Ovary (tissue), 9 donors: ENCODE data around the gene RASA3. TPM values are rescaled to one million over a fixed set of nuclear protein-coding genes. Genes with fewer than 3 reads are reported as not detected.

ENCODE experiments used
- DNase-seq, 5 donors: peaks; one replicate each; pipeline ENCODE4 v3.0.0-alpha.2; 2019 to 2020
- H3K27ac ChIP-seq, 2 donors: fragments of 200-600 bp; one replicate each; pipeline versions ENCODE4 v1.5.1 to v1.8.0; 2019 to 2022
- H3K27me3 ChIP-seq: fragments of 200-600 bp; one replicate; pipeline ENCODE4 v1.8.0; 2022
- H3K36me3 ChIP-seq: fragments of 200-600 bp; sonication (generic); one replicate; pipeline ENCODE4 v1.5.1; 2019
- H3K4me1 ChIP-seq: one replicate; pipeline ENCODE4 v1.8.1; 2013; ENCODE audit warnings: mild to moderate bottlenecking, moderate library complexity; ENCODE audit not compliant: insufficient read depth
- H3K4me3 ChIP-seq: fragments of 200-600 bp; sonication (generic); one replicate; pipeline ENCODE4 v1.5.1; 2017
- H3K9me3 ChIP-seq, 2 donors: fragments of 200-600 bp in 1 of 2; sonication (generic) in 1 of 2; one replicate each; pipeline versions ENCODE4 v1.5.1 to v1.8.1; 2013 to 2019; ENCODE audit warnings: mild to moderate bottlenecking in 1 of 2, moderate library complexity in 1 of 2
- CTCF ChIP-seq, 3 donors: fragments of 450-650 bp in 2 of 3; fragments of 200-600 bp in 1 of 3; IDR thresholded peaks; one replicate each; pipeline versions ENCODE4 v1.5.1 to v1.8.0; 2016 to 2022; ENCODE audit warnings: antibody characterized with exemption in 3 of 3, mild to moderate bottlenecking in 1 of 3
- EP300 ChIP-seq: sonication (generic); formaldehyde crosslinking; IDR thresholded peaks from one replicate; pipeline ENCODE4 v1.6.1; 2017; ENCODE audit warnings: antibody characterized with exemption
- POLR2A ChIP-seq: fragments of 450-650 bp; IDR thresholded peaks from one replicate; pipeline ENCODE4 v1.6.1; 2017; ENCODE audit warnings: antibody characterized with exemption, mild to moderate bottlenecking, moderate library complexity
- WGBS, 3 donors: extraction: QIAGEN DNeasy Blood & Tissue Kit in 1 of 3; methylation state at CpG; one replicate each; pipeline versions ENCODE4 v1.1.5 to v1.1.7; 2013 to 2017; 5-methylcytosine and 5-hydroxymethylcytosine counted together
- intact Hi-C, 4 donors: fragments of 100-400 bp; cut with DNase I; formaldehyde crosslinking; loops; one replicate each; pipeline versions ENCODE4 v1.11.0 to v1.15.1; 2022 to 2023
- polyA plus RNA-seq, 2 donors: library from polyadenylated mRNA; stranded (reverse); fragments of 200-250 nt in 1 of 2; fragments of 350-450 nt in 1 of 2; fragmentation: Illumina TruSeq in 1 of 2; extraction: RNeasy Lipid Tissue Mini Kit (QIAGEN cat#74804) in 1 of 2; gene quantifications; one replicate each; pipeline ENCODE4 v1.2.3, GENCODE V29; 2013 to 2014
- total RNA-seq, 7 donors: library from RNA; depleted of rRNA in 2 of 7; stranded (reverse); fragments of >200 nt in 2 of 7; fragmentation: NEBNext Ultra II Directional in 3 of 7; extraction: Animal tissue kit (Norgen Biotek cat#: 25700) in 3 of 7; gene quantifications; one replicate each; pipeline versions ENCODE4 v1.1.0 to v1.2.4, GENCODE V29; 2016 to 2023
- donor health status: DM: no; HTN: no; CAD: no; lungs with moderate emphysema.
- donor health status: DM: no; HTN: no; CAD: no.
- donor health status: Bipolar disorder and iron deficiency.
- donor health status: DM: yes; HTN: yes; CAD: no.
- donor health status: DM: no; HTN: no; CAD: no.
- donor health status: DM: yes; HTN: yes; CAD: no.

RASA3 gene
- total and polyA plus RNA-seq, 9 donors, result 5.4 to 16.9 (median 9.4) TPM

GRCh38 chr13:114034481-114034891 lies 97.9 kb downstream of the RASA3 start:
- TF ChIP-seq EP300 (no peak), POLR2A (no peak), CTCF (IDR thresholded peaks at IDR 0.05) (no peak)
- intact Hi-C loops, result loop anchor here in 1 of 4 donors (5.0 kb wide), 1 partner anchor 68 kb away; no protein-coding TSS in a partner anchor
- 16 to 30% (median 21%) methylated on average over 9 of the region's 9 CpGs for WGBS, 3 donors
- Histone ChIP-seq H3K4me3 (peak overlapping the region; percentile 23), H3K27me3 (no peaks in the 10 kb centered on the region), H3K9me3 (no peaks in the 10 kb centered on the region), H3K27ac (peak overlapping the region; percentile 43 to 51), H3K36me3 (no peaks in the 10 kb centered on the region), H3K4me1 (peaks cover 8% of the 10 kb centered on the region)
- DNase-seq, result no peak

- Histone ChIP-seq H3K27me3 (no peaks in the 10 kb centered on the region), H3K4me1 (peaks cover 8% of the 10 kb centered on the region), H3K9me3 (no peaks in the 10 kb centered on the region), H3K4me3 (peak overlapping the region; percentile 23), H3K27ac (peak overlapping the region in 1 of 2 donors; percentile 43), H3K36me3 (no peaks in the 10 kb centered on the region)
- TF ChIP-seq EP300 (no peak), POLR2A (no peak), CTCF (IDR thresholded peaks at IDR 0.05) (no peak)
- WGBS, 3 donors, result 76 to 85% (median 80%) methylated on average over 26 to 32 of the region's 32 CpGs
- DNase-seq, result no peak
- intact Hi-C loops, result loop anchor here in 1 of 4 donors (5.0 kb wide), 1 partner anchor 69 kb away; no protein-coding TSS in a partner anchor
Measured at GRCh38 chr13:114033541-114034315, 98.7 kb downstream of the RASA3 start.

GRCh38 chr13:114032126-114032799 lies 100.2 kb downstream of the RASA3 start:
- no peak for TF ChIP-seq CTCF (IDR thresholded peaks at IDR 0.05)
- no peak for TF ChIP-seq POLR2A
- no peak for TF ChIP-seq EP300
- peaks cover 11% of the 10 kb centered on the region for H3K4me1 ChIP-seq
- no peaks in the 10 kb centered on the region for H3K36me3 ChIP-seq
- peak in 4 of 5 donors; percentile 55 to 79 (median 63) for DNase-seq
- no peaks in the 10 kb centered on the region for H3K27me3 ChIP-seq
- H3K9me3 ChIP-seq, result no peaks in the 10 kb centered on the region
- intact Hi-C loops, result loop anchor here in 1 of 4 donors (5.0 kb wide), 1 partner anchor 70 kb away; no protein-coding TSS in a partner anchor
- no peak overlapping the region for H3K27ac ChIP-seq
- H3K4me3 ChIP-seq, result no peak overlapping the region
- 36 to 40% (median 39%) methylated on average over 22 to 26 of the region's 26 CpGs for WGBS, 3 donors

GRCh38 chr13:114031631-114032030 lies 100.8 kb downstream of the RASA3 start:
- H3K9me3 ChIP-seq, result no peaks in the 10 kb centered on the region

More at GRCh38 chr13:114031631-114032030, 100.8 kb downstream of the RASA3 start:
- Histone ChIP-seq H3K4me3 (no peak overlapping the region), H3K27me3 (no peaks in the 10 kb centered on the region), H3K27ac (no peak overlapping the region), H3K4me1 (peaks cover 12% of the 10 kb centered on the region), H3K36me3 (no peaks in the 10 kb centered on the region)
- intact Hi-C loops, result loop anchor here in 1 of 4 donors (5.0 kb wide), 1 partner anchor 71 kb away; no protein-coding TSS in a partner anchor
- DNase-seq, result peak in 1 of 5 donors; percentile 56
- TF ChIP-seq EP300 (no peak), POLR2A (no peak), CTCF (IDR thresholded peaks at IDR 0.05) (no peak)
- 31 to 46% (median 46%) methylated on average over 13 to 14 of the region's 14 CpGs for WGBS, 3 donors
